DND-41 (cell line): ENCODE results near the gene SELENOH.

Experiments used
- ATAC-seq: fragments of 200-7000 bp; cut with Tn5 transposase; 3 replicates; pipeline ENCODE4 v1.9.1; 2021; ENCODE audit warnings: low read depth; ENCODE audit not compliant: insufficient read depth
- DNase-seq: peaks from one replicate; pipeline ENCODE4 v3.0.0-alpha.2; 2020
- H2AFZ ChIP-seq: 2 replicates; pipeline ENCODE4 v1.6.0; 2012; ENCODE audit warnings: low read depth, low read length
- H3K27ac ChIP-seq: 2 replicates; pipeline ENCODE4 v1.5.1; 2012; ENCODE audit warnings: low read length, inconsistent platforms
- H3K27me3 ChIP-seq: fragments of 200-600 bp; sonication (generic); 2 replicates; pipeline ENCODE4 v1.6.0; 2012; ENCODE audit warnings: low read length, mild to moderate bottlenecking, inconsistent platforms; ENCODE audit not compliant: insufficient read depth, poor library complexity
- H3K36me3 ChIP-seq: 2 replicates; pipeline ENCODE4 v1.5.1; 2012; ENCODE audit warnings: low read length, inconsistent platforms; ENCODE audit not compliant: insufficient read depth
- H3K4me1 ChIP-seq: 2 replicates; pipeline ENCODE4 v1.5.1; 2012; ENCODE audit warnings: mild to moderate bottlenecking, low read length; ENCODE audit not compliant: insufficient read depth
- H3K4me2 ChIP-seq: 2 replicates; pipeline ENCODE4 v1.6.0; 2012; ENCODE audit warnings: mild to moderate bottlenecking, moderate library complexity, low read length, inconsistent platforms; ENCODE audit not compliant: insufficient read depth
- H3K4me3 ChIP-seq, 2 experiments: fragments of 200-600 bp in 1 of 2; shearing (Covaris generic) in 1 of 2; 2 replicates each; pipeline ENCODE4 v1.5.1; 2012 to 2016; ENCODE audit warnings: inconsistent platforms in 2 of 2, low read length in 2 of 2, mild to moderate bottlenecking in 2 of 2, low read depth in 1 of 2, moderate library complexity in 1 of 2
- H3K79me2 ChIP-seq: 2 replicates; pipeline ENCODE4 v1.6.0; 2012; ENCODE audit warnings: low read length, inconsistent platforms; ENCODE audit not compliant: insufficient read depth
- H3K9ac ChIP-seq: 2 replicates; pipeline ENCODE4 v1.6.0; 2012; ENCODE audit warnings: low read depth, mild to moderate bottlenecking, inconsistent platforms, low read length, moderate library complexity
- H3K9me3 ChIP-seq: 2 replicates; pipeline ENCODE4 v1.5.1; 2012; ENCODE audit warnings: low read length, moderate library complexity, mild to moderate bottlenecking, inconsistent platforms; ENCODE audit not compliant: insufficient read depth, severe bottlenecking
- H4K20me1 ChIP-seq: 2 replicates; pipeline ENCODE4 v1.6.0; 2012; ENCODE audit warnings: low read length; ENCODE audit not compliant: insufficient read depth
- CTCF ChIP-seq: IDR thresholded peaks from 2 replicates; pipeline ENCODE4 v1.5.1; 2012; ENCODE audit warnings: borderline replicate concordance, low read length, moderate library complexity, mild to moderate bottlenecking; ENCODE audit not compliant: poor library complexity, severe bottlenecking; ENCODE audit errors: extremely low read depth
- EZH2 ChIP-seq: IDR thresholded peaks from 3 replicates; pipeline ENCODE4 v1.6.1; 2012; ENCODE audit warnings: borderline replicate concordance, low read depth, mild to moderate bottlenecking, moderate library complexity, low read length, inconsistent platforms; ENCODE audit not compliant: severe bottlenecking

Gene SELENOH

GRCh38 chr11:57781529-57781943 is 40.2 kb downstream of the SELENOH start:
- Histone ChIP-seq H3K79me2 (peaks cover 20% of the 10 kb centered on the region; the same call in 1 of the 2 replicates), H3K27me3 (no peaks in the 10 kb centered on the region), H3K4me1 (peaks cover 29% of the 10 kb centered on the region), H2AFZ (no peak overlapping the region), H3K4me2 (no peak overlapping the region), H3K4me3 (no peak overlapping the region), H3K9ac (no peak overlapping the region), H3K9me3 (no peaks in the 10 kb centered on the region), H4K20me1 (no peaks in the 10 kb centered on the region), H3K27ac (no peak overlapping the region), H3K36me3 (no peaks in the 10 kb centered on the region)
- TF ChIP-seq CTCF (no peak), EZH2 (no peak)
- DNase-seq: no peak
- no peak for ATAC-seq

- TF ChIP-seq EZH2 (no peak), CTCF (no peak)
- peaks cover 39% of the 10 kb centered on the region for H3K4me1 ChIP-seq
- H3K27me3 ChIP-seq: no peaks in the 10 kb centered on the region
- H3K4me2 ChIP-seq: no peak overlapping the region
- H4K20me1 ChIP-seq: no peaks in the 10 kb centered on the region
- no peaks in the 10 kb centered on the region for H3K9me3 ChIP-seq
- H3K36me3 ChIP-seq: no peaks in the 10 kb centered on the region
- H3K9ac ChIP-seq: no peak overlapping the region
- no peak overlapping the region for H3K27ac ChIP-seq
- H3K79me2 ChIP-seq: peaks cover 31% of the 10 kb centered on the region; the same call in 1 of the 2 replicates
- DNase-seq (no peak), ATAC-seq (no peak)
- no peak overlapping the region for H3K4me3 ChIP-seq
- H2AFZ ChIP-seq: no peak overlapping the region
Measured at GRCh38 chr11:57785072-57785471, 43.8 kb downstream of the SELENOH start.

- H3K79me2 ChIP-seq: peaks cover 25% of the 10 kb centered on the region; the same call in 1 of the 2 replicates
Measured at GRCh38 chr11:57786436-57786835, 45.1 kb downstream of the SELENOH start.

More at GRCh38 chr11:57786436-57786835, 45.1 kb downstream of the SELENOH start:
- TF ChIP-seq CTCF (no peak), EZH2 (no peak)
- H3K9ac ChIP-seq: no peak overlapping the region
- H2AFZ ChIP-seq: no peak overlapping the region
- peaks cover 52% of the 10 kb centered on the region for H3K4me1 ChIP-seq
- no peak for DNase-seq
- peak overlapping the region; percentile 86 for H3K27ac ChIP-seq
- no peaks in the 10 kb centered on the region for H4K20me1 ChIP-seq
- H3K9me3 ChIP-seq: no peaks in the 10 kb centered on the region
- no peak for ATAC-seq
- no peaks in the 10 kb centered on the region for H3K27me3 ChIP-seq
- H3K4me3 ChIP-seq: no peak overlapping the region
- no peak overlapping the region for H3K4me2 ChIP-seq
- H3K36me3 ChIP-seq: no peaks in the 10 kb centered on the region
